SK-N-MC (cell line): Measurements from ENCODE around the gene EDDM13.

Experiments used
- FOXP2 ChIP-seq: optimal IDR thresholded peaks from 2 replicates; pipeline ENCODE3; 2011; ENCODE audit warnings: mild to moderate bottlenecking, moderate library complexity; ENCODE audit not compliant: insufficient read depth; ENCODE audit errors: extremely low read length, control extremely low read depth
- POLR2AphosphoS5 ChIP-seq: IDR thresholded peaks from 2 replicates; pipeline ENCODE4 v1.6.1; 2012; ENCODE audit warnings: mild to moderate bottlenecking, low read depth, low read length, borderline replicate concordance

GRCh38 chr19:56222901-56223300 is 49.6 kb upstream of the EDDM13 start:
- TF ChIP-seq FOXP2 = no peak
- TF ChIP-seq POLR2AphosphoS5 = no peak
